ENCODE data around the gene COA3.

Gene COA3

GRCh38 chr17:42748908-42749798 lies 49.4 kb downstream of the COA3 start:
- no peak for DNase-seq

GRCh38 chr17:42748202-42748907 lies 50.1 kb downstream of the COA3 start:
- DNase-seq = no peak
